GM21786 (cell line): ENCODE results near the gene PIGK.
"Not testable (repeated sequence)": the region's sequence is repeated elsewhere in the genome, so short reads cannot be mapped to it uniquely, and the experiment has no call there.

Source experiments
- ATAC-seq: cut with Tn5 transposase; IDR thresholded peaks from one replicate; pipeline ENCODE4 v1.9.1; 2021; ENCODE audit not compliant: unreplicated experiment

PIGK gene

GRCh38 chr1:77219166-77219887, at the start of gene PIGK:
PIGK (minus strand) TSS chr1:77219430; CDS start chr1:77219402, 28 bp downstream.
- peak; percentile 97 for ATAC-seq

DNA sequence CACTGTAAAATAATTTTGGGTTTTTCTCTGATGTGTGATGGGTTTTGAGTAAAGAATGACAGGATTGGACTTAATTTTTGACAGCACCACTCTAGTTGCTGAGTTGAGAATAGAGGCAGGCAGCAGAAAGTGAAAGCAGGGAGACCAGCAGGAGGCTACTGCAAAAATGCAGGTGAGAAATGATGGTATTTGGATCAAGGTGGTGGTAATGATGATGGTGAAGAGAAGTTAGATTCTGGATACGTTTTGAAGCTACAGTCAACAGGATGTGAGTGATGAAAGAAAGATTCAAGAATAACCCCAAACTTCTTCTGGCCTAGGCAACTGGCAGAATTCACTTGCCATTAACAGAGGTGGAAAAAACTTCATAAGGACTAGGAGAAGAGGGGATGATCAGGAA, 47.8 kb upstream of the PIGK start:
- no peak for ATAC-seq

DNA sequence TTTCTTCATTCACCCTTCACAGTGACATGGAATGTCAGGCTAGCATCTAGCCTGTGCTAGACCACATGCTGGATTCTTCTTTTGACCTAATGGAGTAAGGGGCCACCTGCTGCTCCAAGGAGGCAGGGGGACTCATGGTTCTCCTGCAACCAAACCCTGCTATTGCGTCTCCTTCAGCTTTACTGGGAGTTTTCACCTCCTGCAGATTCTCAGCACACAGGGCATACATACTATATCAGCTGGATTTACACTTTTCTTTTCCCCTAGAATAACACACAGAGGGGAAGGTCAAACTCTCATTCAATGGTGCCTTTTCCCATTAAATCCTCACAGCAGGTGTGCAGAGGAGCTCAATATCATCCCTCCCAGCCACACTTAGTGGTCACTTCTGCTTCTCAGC, 46.0 kb upstream of the PIGK start:
- no peak for ATAC-seq

GRCh38 chr1:77263708-77264107, 44.5 kb upstream of the PIGK start:
- no peak for ATAC-seq

DNA sequence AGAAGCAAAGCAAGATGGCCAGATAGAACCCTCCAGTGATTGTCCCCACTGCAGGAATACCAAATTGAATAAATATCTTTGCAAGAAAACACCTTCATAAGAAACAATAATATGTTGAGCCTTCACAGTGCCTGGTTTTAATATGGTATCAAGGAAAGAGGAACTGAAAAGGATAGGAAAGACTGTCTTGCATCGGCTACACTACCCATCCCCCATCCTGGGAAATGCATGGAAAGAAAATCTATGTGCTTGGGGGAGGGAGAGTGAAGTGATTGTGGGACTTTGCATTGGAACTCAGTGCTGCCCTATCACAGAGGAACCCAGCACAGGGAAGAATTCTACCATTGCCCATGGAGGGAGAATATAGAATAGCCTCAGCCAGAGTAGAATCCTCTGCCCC, 34.0 kb upstream of the PIGK start:
- ATAC-seq: no peak

GRCh38 chr1:77250126-77250525, 30.9 kb upstream of the PIGK start:
- ATAC-seq: no peak

GRCh38 chr1:77245830-77246229, 26.6 kb upstream of the PIGK start:
- no peak for ATAC-seq

- ATAC-seq: no peak
Observed at GRCh38 chr1:77239311-77239710, 20.1 kb upstream of the PIGK start.

GRCh38 chr1:77238462-77238861, 19.2 kb upstream of the PIGK start:
- no peak for ATAC-seq

DNA sequence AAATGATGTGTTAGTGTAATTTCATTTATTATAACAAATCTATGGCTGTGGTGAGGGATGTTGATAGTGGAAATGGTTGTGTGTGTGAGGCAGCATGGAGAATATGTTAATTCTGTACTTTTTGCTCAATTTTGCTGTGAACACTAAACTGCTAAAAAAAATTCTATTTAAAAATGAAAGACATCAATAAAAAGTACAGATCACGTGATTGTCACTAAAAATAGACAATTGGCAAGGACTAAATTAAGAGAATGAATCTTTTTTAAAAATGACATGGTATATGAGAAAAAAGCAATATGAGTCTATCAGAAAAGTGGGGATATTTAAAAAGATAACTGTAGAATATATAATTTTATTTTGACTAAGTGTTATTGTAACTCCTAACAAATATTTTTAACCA, 15.7 kb upstream of the PIGK start:
- no peak for ATAC-seq

DNA sequence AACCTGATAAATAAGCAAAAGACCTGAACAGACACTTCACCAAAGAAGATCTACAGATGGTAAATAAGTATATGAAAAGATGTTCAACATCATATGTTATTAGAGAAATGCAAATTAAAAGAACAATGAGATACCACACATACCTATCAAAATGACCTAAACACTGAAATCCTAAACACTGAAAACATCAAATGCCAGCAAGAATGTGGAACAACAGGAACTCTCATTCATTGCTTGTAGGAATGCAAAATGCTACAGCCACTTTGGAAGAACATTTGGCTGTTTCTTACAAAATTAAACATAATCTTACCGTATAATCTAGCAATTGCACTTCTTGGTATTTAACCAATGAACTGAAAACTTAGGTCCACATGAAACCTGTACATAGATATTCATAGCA, 14.9 kb upstream of the PIGK start:
- no peak for ATAC-seq

DNA sequence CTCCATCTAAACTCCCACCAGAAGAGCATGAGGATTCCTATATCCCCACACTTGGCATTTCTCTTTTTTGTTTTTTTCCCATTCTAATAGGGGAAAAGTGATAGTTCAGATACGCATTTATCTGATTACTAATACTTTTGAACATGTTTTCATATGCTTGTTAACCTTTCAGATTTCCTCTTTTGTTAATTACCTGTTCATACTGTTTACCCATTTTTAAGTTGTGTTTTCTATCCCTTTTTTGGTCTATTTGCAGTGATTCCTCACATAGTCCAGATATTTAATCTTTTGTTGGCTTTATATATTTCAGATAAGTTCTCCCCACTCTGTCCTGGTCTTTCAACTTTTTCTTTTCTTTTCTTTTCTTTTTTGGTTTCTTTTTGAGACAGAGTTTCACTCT, 13.6 kb upstream of the PIGK start:
- ATAC-seq: no peak

DNA sequence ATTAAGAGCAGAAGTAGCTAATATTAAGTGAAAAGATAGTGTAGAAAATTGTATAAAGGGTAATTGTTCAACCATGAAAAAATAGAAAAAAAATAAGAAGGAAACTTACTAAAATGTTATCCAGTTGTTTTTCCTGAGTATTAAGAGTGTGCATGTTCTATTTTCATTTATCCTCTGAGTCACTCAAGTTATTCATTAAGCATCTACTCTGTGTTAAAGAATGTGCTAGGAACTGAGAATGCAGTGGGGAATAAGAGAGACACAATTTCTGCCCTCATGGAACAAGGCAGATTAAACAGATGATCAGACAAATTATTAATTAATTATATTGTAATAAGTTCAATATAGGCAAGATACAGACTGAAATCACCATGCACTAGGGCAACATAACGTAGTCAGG, 10.8 kb upstream of the PIGK start:
- no peak for ATAC-seq

DNA sequence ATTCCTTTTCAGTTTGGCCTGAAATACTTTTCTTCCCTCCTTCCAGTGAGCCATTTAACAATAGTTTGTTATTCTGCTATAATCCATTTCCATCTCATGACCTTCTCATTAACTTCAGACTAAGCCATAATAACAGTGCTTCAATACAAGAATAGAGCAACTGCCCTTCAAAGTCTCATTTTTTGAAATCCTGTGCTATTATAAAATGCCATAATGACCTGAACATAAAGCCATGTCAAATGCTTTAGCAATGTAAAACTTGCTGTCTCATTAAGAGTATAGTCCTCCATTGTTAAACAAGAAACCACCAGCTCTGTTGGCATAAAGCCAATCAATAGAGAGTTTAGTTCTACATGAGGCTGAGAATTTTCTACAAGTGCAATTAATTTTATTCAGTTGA, 9.6 kb upstream of the PIGK start:
- no peak for ATAC-seq

- ATAC-seq: no peak
Observed at GRCh38 chr1:77227381-77227780, 8.2 kb upstream of the PIGK start.

GRCh38 chr1:77222496-77222895, 3.3 kb upstream of the PIGK start:
- no peak for ATAC-seq

DNA sequence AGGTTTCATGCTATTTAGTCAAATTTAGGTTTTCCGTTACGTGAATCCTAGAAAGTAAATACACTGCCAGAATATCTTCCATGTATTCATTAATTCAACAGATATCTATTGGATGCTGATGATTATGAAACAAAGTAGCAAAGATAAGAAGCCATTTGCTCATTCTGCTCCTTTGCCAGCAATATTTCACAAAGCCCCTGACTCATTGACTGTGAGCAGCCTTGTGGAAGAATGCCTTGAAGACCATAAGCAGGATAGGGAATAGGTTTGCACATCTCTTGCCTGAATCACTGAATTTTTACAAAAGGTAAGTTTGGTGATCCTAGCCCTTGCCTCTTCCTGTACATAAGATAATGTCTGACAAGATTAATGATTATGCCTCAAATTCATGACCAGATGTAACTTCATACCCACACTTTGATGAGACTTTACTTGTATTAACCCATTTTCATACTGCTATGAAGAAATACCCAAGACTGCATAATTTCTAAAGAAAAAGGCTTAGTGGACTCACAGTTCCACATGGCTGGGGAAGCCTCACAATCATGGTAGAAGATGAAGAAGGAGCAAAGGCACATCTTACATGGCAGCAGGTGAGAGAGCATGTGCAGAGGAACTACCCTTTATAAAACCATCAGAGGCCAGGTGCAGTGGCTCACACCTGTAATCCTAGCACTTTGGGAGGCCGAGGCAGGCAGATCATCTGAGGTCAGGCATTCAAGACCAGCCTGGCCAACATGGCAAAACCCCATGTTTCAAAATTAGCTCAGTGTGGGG, 1.6 kb upstream of the PIGK start:
- ATAC-seq: no peak

- peak; percentile 23 for ATAC-seq
Observed at GRCh38 chr1:77218477-77219165, 609 bp downstream of the PIGK start.

DNA sequence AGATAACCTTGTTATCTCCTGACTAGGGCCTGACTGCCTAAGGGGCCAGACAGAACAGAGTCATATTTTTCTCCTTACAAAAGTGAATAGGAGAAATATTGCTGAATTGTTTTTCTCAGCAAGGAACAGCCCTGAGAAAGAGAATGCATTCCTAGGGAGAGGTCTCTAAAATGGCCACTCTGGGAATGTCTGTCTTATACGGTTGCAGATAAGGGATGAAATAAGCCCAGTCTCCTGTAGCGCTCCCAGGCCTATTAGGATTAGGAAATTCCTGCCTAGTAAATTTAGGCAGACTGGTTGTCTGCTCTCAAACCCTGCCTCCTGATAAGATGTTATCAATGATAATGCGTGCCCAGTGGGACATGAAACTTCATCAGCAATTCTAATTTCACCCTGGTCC, 15.2 kb downstream of the PIGK start:
- ATAC-seq: not testable (repeated sequence)

DNA sequence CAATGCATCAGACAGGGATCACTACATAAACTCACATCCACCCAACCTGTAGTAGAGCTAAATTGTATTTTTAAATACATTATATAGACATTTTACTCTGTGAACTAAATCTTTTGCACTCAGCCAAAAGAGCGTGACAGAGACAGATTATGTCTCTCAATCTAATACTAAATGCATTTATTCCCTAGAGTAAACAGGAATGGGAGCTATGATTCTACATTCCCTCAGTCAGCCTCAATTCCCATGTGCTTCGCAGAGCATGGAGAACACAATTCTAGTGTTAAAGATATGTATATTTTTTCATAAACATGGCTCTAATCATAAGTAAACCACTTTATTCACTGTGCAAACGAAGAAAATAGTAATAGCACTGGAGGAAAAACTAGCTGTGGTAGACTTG, 16.5 kb downstream of the PIGK start:
- no peak for ATAC-seq

GRCh38 chr1:77200806-77201205, 18.4 kb downstream of the PIGK start:
- no peak for ATAC-seq

DNA sequence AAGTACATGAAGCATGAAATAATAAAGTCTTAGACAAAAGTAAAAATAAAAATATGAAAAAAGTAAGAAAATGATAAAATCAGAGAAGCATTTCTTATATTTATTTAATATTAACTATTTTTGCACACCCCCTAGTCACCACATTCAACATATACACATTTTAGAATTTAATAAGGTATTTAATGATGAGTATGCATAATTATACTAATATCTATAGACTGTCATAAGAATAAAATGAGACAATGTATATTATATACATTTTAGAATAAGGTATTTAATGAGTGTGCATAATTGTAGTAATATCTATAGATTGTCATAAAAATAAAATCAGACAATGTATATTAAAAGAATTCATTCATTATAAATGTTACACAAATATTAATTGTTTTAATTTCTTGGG, 18.9 kb downstream of the PIGK start:
- no peak for ATAC-seq
